BLaER1 treated with 17β-estradiol and CSF1 and Interleukin-3, amounts not matched to agents 10 nM and 100 nM (cell line): ENCODE results near the gene LCN9.
"Not testable (repeated sequence)": the region's sequence is repeated elsewhere in the genome, so short reads cannot be mapped to it uniquely, and the experiment has no call there.

Source experiments
- H3K27ac ChIP-seq, 11 experiments: shearing (Covaris generic); formaldehyde crosslinking; 2 replicates each; pipeline ENCODE4 v1.8.1; 2022
- H3K27me3 ChIP-seq, 11 experiments: shearing (Covaris generic); formaldehyde crosslinking; 2 replicates each; pipeline ENCODE4 v1.8.1; 2022
- H3K36me3 ChIP-seq, 11 experiments: shearing (Covaris generic); formaldehyde crosslinking; 2 replicates each; pipeline ENCODE4 v1.8.1; 2022
- H3K4me1 ChIP-seq, 10 experiments: shearing (Covaris generic); formaldehyde crosslinking; 2 replicates each; pipeline ENCODE4 v1.8.1; 2022
- H3K4me2 ChIP-seq, 11 experiments: shearing (Covaris generic); formaldehyde crosslinking; 2 replicates each; pipeline ENCODE4 v1.8.1; 2022
- H3K4me3 ChIP-seq, 10 experiments: shearing (Covaris generic); formaldehyde crosslinking; 2 replicates each; pipeline ENCODE4 v1.8.1; 2022
- H3K9ac ChIP-seq, 11 experiments: shearing (Covaris generic); formaldehyde crosslinking; 2 replicates each; pipeline ENCODE4 v1.8.1; 2022
- H3K9me3 ChIP-seq, 11 experiments: shearing (Covaris generic); formaldehyde crosslinking; replicated peaks in 1 of 11; 2 replicates each; pipeline ENCODE4 v1.8.1; 2022
- H4K20me1 ChIP-seq, 11 experiments: shearing (Covaris generic); formaldehyde crosslinking; 2 replicates each; pipeline ENCODE4 v1.8.1; 2022
- Cebpa-rat ChIP-seq, 11 experiments: shearing (Covaris generic); IDR thresholded peaks; 2 replicates each; pipeline ENCODE4 v1.8.1; 2022

The LCN9 gene

GRCh38 chr9:135618866-135619598 is 44.1 kb upstream of the LCN9 start:
- Histone ChIP-seq H3K36me3 (no peaks in the 10 kb centered on the region), H3K4me2 (no peak overlapping the region), H4K20me1 (peaks cover 0 to 14% (median 0%) of the 10 kb centered on the region in 11 experiments; a peak in 3 of 22 replicates), H3K27me3 (no peaks in the 10 kb centered on the region), H3K27ac (no peak overlapping the region), H3K9me3 (no peaks in the 10 kb centered on the region), H3K4me1 (peaks cover 0 to 14% (median 0%) of the 10 kb centered on the region in 10 experiments; a peak in 4 of 20 replicates), H3K9ac (no peak overlapping the region), H3K4me3 (no peak overlapping the region)
- TF ChIP-seq Cebpa-rat (IDR thresholded peaks at IDR 0.05), result no peak

DNA sequence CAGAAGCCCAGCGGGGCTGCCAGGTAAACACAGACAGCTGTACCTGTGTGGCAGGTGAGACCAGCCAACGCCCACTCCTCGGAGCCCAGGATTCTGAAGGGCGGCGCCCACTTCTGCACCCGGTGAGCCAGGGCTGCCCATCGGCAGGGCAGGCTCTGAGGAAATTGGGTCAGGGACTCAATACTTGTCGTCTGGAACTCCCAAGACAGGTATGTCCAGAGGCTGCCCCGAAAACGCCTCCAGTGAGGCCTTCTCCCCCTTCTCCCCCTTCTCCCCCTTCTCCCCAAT is 43.6 kb upstream of the LCN9 start:
- Histone ChIP-seq H3K27ac (no peak overlapping the region), H4K20me1 (peaks cover 0 to 14% (median 0%) of the 10 kb centered on the region in 11 experiments; a peak in 3 of 22 replicates), H3K27me3 (no peaks in the 10 kb centered on the region), H3K4me3 (no peak overlapping the region), H3K9me3 (no peaks in the 10 kb centered on the region), H3K4me1 (peaks cover 0 to 12% (median 0%) of the 10 kb centered on the region in 10 experiments; a peak in 4 of 20 replicates), H3K9ac (no peak overlapping the region), H3K4me2 (no peak overlapping the region), H3K36me3 (no peaks in the 10 kb centered on the region)
- TF ChIP-seq Cebpa-rat (IDR thresholded peaks at IDR 0.05), result no peak

- H3K9me3 ChIP-seq, result no peaks in the 10 kb centered on the region
- H3K27ac ChIP-seq, result no peak overlapping the region
- TF ChIP-seq Cebpa-rat (IDR thresholded peaks at IDR 0.05), result no peak
- peaks cover 0 to 13% (median 0%) of the 10 kb centered on the region in 11 experiments; a peak in 2 of 22 replicates for H4K20me1 ChIP-seq
- H3K4me2 ChIP-seq, result no peak overlapping the region
- H3K9ac ChIP-seq, result no peak overlapping the region
- peaks cover 0 to 2% (median 0%) of the 10 kb centered on the region in 10 experiments; a peak in 2 of 20 replicates for H3K4me1 ChIP-seq
- H3K27me3 ChIP-seq, result no peaks in the 10 kb centered on the region
- no peaks in the 10 kb centered on the region for H3K36me3 ChIP-seq
- no peak overlapping the region for H3K4me3 ChIP-seq
Observed at GRCh38 chr9:135620558-135620957, 42.6 kb upstream of the LCN9 start.

DNA sequence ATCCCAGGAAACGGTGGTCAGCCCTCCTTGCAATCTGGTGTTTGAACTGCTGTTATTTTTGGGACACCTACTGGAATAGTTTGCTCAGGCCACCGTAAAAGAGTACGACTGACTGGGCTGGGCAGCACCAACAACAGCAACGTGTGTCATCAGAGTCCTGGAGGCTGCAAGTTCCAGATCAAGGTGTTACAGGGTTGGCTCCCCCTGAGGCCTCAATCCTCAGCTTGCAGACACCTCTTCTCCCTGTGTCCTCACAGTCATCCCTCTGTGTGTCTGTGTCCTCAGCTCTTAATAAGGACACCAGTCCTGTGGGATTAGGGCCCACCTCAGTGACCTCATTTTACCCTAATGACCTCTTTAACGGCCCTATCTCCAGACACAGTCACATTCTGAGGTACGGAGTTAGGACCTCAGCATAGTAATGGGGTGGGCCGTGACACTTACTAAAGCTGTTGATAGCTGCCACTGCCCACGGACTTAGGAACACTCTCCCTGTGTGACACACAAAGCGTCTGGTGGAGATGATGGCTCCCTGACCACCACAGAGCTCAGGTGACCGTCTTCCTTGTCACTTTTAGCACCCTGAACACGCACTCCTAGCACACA is 40.6 kb upstream of the LCN9 start:
- no peak overlapping the region for H3K27ac ChIP-seq
- H3K4me2 ChIP-seq, result no peak overlapping the region
- no peaks in the 10 kb centered on the region for H3K36me3 ChIP-seq
- no peak overlapping the region for H3K9ac ChIP-seq
- no peak overlapping the region for H3K4me3 ChIP-seq
- TF ChIP-seq Cebpa-rat (IDR thresholded peaks at IDR 0.05), result no peak
- H4K20me1 ChIP-seq, result peaks cover 0 to 3% (median 0%) of the 10 kb centered on the region in 11 experiments; a peak in 2 of 22 replicates
- H3K9me3 ChIP-seq, result peaks cover 0 to 14% (median 10%) of the 10 kb centered on the region in 11 experiments; a peak in 16 of 22 replicates
- H3K4me1 ChIP-seq, result no peaks in the 10 kb centered on the region
- no peaks in the 10 kb centered on the region for H3K27me3 ChIP-seq

- Histone ChIP-seq H3K4me3 (no peak overlapping the region), H3K9ac (no peak overlapping the region), H3K4me2 (no peak overlapping the region), H3K9me3 (peaks cover 0 to 31% (median 22%) of the 10 kb centered on the region in 11 experiments; a peak in 18 of 22 replicates), H3K27me3 (no peaks in the 10 kb centered on the region), H4K20me1 (no peaks in the 10 kb centered on the region; a peak in 1 of 22 replicates), H3K27ac (no peak overlapping the region), H3K4me1 (no peaks in the 10 kb centered on the region), H3K36me3 (no peaks in the 10 kb centered on the region)
- no peak for TF ChIP-seq Cebpa-rat (IDR thresholded peaks at IDR 0.05)
Observed at GRCh38 chr9:135624282-135624681, 38.8 kb upstream of the LCN9 start.

- Histone ChIP-seq H3K4me1 (no peaks in the 10 kb centered on the region), H3K4me2 (no peak overlapping the region), H3K27me3 (no peaks in the 10 kb centered on the region), H3K4me3 (no peak overlapping the region), H3K9ac (no peak overlapping the region), H4K20me1 (no peaks in the 10 kb centered on the region), H3K9me3 (peaks cover 0 to 19% (median 11%) of the 10 kb centered on the region in 11 experiments; a peak in 17 of 22 replicates), H3K27ac (no peak overlapping the region), H3K36me3 (no peaks in the 10 kb centered on the region)
- no peak for TF ChIP-seq Cebpa-rat (IDR thresholded peaks at IDR 0.05)
Observed at GRCh38 chr9:135632841-135633240, 30.3 kb upstream of the LCN9 start.

DNA sequence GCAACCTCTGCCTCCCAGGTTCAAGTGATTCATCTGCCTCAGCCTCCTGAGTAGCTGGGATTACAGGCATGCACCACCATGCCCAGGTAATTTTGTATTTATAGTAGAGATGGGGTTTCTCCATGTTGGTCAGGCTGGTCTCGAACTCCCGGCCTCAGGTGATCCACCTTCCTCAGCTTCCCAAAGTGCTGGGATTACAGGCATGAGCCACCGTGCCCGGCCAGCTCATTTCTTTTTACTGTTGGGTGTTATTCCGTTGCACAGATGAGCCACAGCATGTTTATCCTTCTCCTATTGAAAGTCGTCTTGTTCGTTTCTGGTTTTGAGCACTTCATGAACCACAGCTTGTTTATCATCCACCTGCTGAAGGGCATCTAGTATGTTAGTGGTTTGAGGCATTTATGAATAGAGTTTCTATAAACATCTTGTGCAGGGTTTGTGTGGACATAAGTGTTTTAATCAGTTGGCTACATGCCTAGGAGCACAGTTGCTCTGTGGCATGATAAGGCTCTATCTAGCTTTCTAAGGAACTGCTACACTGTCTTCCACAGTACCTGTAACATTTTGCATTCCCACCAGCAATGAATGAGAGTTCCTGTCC is 26.1 kb upstream of the LCN9 start:
- H3K36me3 ChIP-seq, H3K27me3 ChIP-seq, H3K4me2 ChIP-seq, H3K4me3 ChIP-seq, H3K9ac ChIP-seq, H3K4me1 ChIP-seq, H4K20me1 ChIP-seq, H3K27ac ChIP-seq: not testable (repeated sequence)
- peaks cover 0 to 18% (median 0%) of the 10 kb centered on the region in 11 experiments; a peak in 9 of 22 replicates for H3K9me3 ChIP-seq

- Histone ChIP-seq H3K36me3 (no peaks in the 10 kb centered on the region), H3K4me2 (no peak within 1 kb of the TSS), H3K4me1 (peaks cover 0 to 10% (median 8%) of the 10 kb centered on the region in 10 experiments; a peak in 11 of 20 replicates), H3K4me3 (no peak within 1 kb of the TSS), H4K20me1 (no peaks in the 10 kb centered on the region), H3K27ac (no peak within 1 kb of the TSS), H3K27me3 (no peaks in the 10 kb centered on the region), H3K9ac (no peak within 1 kb of the TSS), H3K9me3 (peaks cover 7 to 38% (median 12%) of the 10 kb centered on the region in 11 experiments)
- TF ChIP-seq Cebpa-rat (IDR thresholded peaks at IDR 0.05), result no peak
Observed at GRCh38 chr9:135639196-135639595, 23.9 kb upstream of the LCN9 start, which contains the start of gene GLT6D1. Gene GLT6D1, minus strand, starts transcription at chr9:135639540. Its CDS starts 353 bp downstream, at chr9:135639187.

DNA sequence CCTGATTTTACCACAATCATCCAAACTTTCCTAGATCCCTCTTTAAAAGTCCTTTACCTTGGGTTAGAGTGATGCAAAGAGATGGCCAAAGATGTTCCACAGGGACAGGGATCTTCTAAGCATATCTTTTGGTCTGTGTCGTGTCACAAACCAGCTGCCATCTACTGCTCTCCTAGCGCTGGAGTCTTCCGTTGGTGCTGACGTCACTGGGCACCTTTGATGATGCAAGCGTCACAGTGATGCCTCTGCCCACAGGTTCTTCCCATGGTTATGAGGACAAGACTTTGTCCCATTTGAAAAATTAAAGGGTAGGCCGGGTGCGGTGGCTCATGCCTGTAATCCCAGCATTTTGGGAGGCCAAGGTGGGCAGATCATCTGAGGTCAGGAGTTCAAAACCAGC is 22.1 kb upstream of the LCN9 start:
- Histone ChIP-seq H4K20me1 (no peaks in the 10 kb centered on the region), H3K9ac (no peak overlapping the region), H3K4me3 (no peak overlapping the region), H3K9me3 (peaks cover 25 to 57% (median 31%) of the 10 kb centered on the region in 11 experiments), H3K4me2 (0 out of 22 replicates have a peak overlapping the region, but pooled peaks of 1 of the 11 experiments have one; percentile 29), H3K27me3 (no peaks in the 10 kb centered on the region), H3K36me3 (no peaks in the 10 kb centered on the region; a peak in 1 of 22 replicates), H3K4me1 (peaks cover 0 to 10% (median 8%) of the 10 kb centered on the region in 10 experiments; a peak in 11 of 20 replicates), H3K27ac (peak overlapping the region in 1 of 11 experiments; percentile 30; a peak in 2 of 22 replicates)
- no peak for TF ChIP-seq Cebpa-rat (IDR thresholded peaks at IDR 0.05)
